Measurements from ENCODE around the gene FAM3D.

The FAM3D gene

GRCh38 chr3:58622436-58622835 lies 44.1 kb downstream of the FAM3D start:
- Histone ChIP-seq H3K79me2 (ENCODE audit: low read length) (no peaks in the 10 kb centered on the region), H4K20me1 (ENCODE audit: insufficient read depth, low read length) (no peaks in the 10 kb centered on the region), H3K9me3 (ENCODE audit: insufficient read depth, low read length) (no peaks in the 10 kb centered on the region), H3K27ac (ENCODE audit: low read length) (no peak overlapping the region), H2AFZ (ENCODE audit: low read depth, low read length) (no peak overlapping the region), H3K9ac (ENCODE audit: low read length) (no peak overlapping the region), H3K4me2 (ENCODE audit: low read length) (no peak overlapping the region), H3K27me3 (ENCODE audit: low read depth, low read length) (no peaks in the 10 kb centered on the region), H3K36me3 (replicated peaks; ENCODE audit: low read depth, low read length) (no peaks in the 10 kb centered on the region), H3K4me1 (ENCODE audit: low read length) (no peaks in the 10 kb centered on the region), H3K4me3 (ENCODE audit: low read length) (no peak overlapping the region)
- TF ChIP-seq EZH2phosphoT487 (IDR thresholded peaks at IDR 0.05; ENCODE audit: low read depth) (no peak), CTCF (IDR thresholded peaks at IDR 0.05; ENCODE audit: low read depth, low read length) (no peak)

GRCh38 chr3:58621086-58621830 lies 45.3 kb downstream of the FAM3D start:
- Histone ChIP-seq H3K36me3 (replicated peaks; ENCODE audit: low read depth, low read length) (no peaks in the 10 kb centered on the region), H3K9me3 (ENCODE audit: insufficient read depth, low read length) (no peaks in the 10 kb centered on the region), H3K4me3 (ENCODE audit: low read length) (no peak overlapping the region), H3K4me2 (ENCODE audit: low read length) (no peak overlapping the region), H3K79me2 (ENCODE audit: low read length) (no peaks in the 10 kb centered on the region), H4K20me1 (ENCODE audit: insufficient read depth, low read length) (no peaks in the 10 kb centered on the region), H2AFZ (ENCODE audit: low read depth, low read length) (no peak overlapping the region), H3K4me1 (ENCODE audit: low read length) (no peaks in the 10 kb centered on the region), H3K27me3 (ENCODE audit: low read depth, low read length) (no peaks in the 10 kb centered on the region), H3K27ac (ENCODE audit: low read length) (no peak overlapping the region), H3K9ac (ENCODE audit: low read length) (no peak overlapping the region)
- TF ChIP-seq CTCF (IDR thresholded peaks at IDR 0.05; ENCODE audit: low read depth, low read length) (no peak), EZH2phosphoT487 (IDR thresholded peaks at IDR 0.05; ENCODE audit: low read depth) (no peak)

GRCh38 chr3:58620421-58620820 lies 46.2 kb downstream of the FAM3D start:
- Histone ChIP-seq H3K27me3 (ENCODE audit: low read depth, low read length) (no peaks in the 10 kb centered on the region), H3K9me3 (ENCODE audit: insufficient read depth, low read length) (no peaks in the 10 kb centered on the region), H3K27ac (ENCODE audit: low read length) (no peak overlapping the region), H3K79me2 (ENCODE audit: low read length) (no peaks in the 10 kb centered on the region), H3K4me3 (ENCODE audit: low read length) (no peak overlapping the region), H3K4me1 (ENCODE audit: low read length) (no peaks in the 10 kb centered on the region), H3K36me3 (replicated peaks; ENCODE audit: low read depth, low read length) (no peaks in the 10 kb centered on the region), H4K20me1 (ENCODE audit: insufficient read depth, low read length) (no peaks in the 10 kb centered on the region), H3K9ac (ENCODE audit: low read length) (no peak overlapping the region), H3K4me2 (ENCODE audit: low read length) (no peak overlapping the region), H2AFZ (ENCODE audit: low read depth, low read length) (no peak overlapping the region)
- TF ChIP-seq CTCF (IDR thresholded peaks at IDR 0.05; ENCODE audit: low read depth, low read length) (no peak), EZH2phosphoT487 (IDR thresholded peaks at IDR 0.05; ENCODE audit: low read depth) (no peak)

- H3K9me3 ChIP-seq (ENCODE audit: insufficient read depth, low read length): no peaks in the 10 kb centered on the region
- H3K79me2 ChIP-seq (ENCODE audit: low read length): no peaks in the 10 kb centered on the region
- H3K27me3 ChIP-seq (ENCODE audit: low read depth, low read length): no peaks in the 10 kb centered on the region
- no peak overlapping the region for H3K4me2 ChIP-seq (ENCODE audit: low read length)
- no peak overlapping the region for H2AFZ ChIP-seq (ENCODE audit: low read depth, low read length)
- TF ChIP-seq EZH2phosphoT487 (IDR thresholded peaks at IDR 0.05; ENCODE audit: low read depth): no peak
- no peak for TF ChIP-seq CTCF (IDR thresholded peaks at IDR 0.05; ENCODE audit: low read depth, low read length)
- H3K27ac ChIP-seq (ENCODE audit: low read length): no peak overlapping the region
- no peaks in the 10 kb centered on the region for H3K4me1 ChIP-seq (ENCODE audit: low read length)
- H3K4me3 ChIP-seq (ENCODE audit: low read length): no peak overlapping the region
- no peaks in the 10 kb centered on the region for H3K36me3 ChIP-seq (replicated peaks; ENCODE audit: low read depth, low read length)
- H4K20me1 ChIP-seq (ENCODE audit: insufficient read depth, low read length): no peaks in the 10 kb centered on the region
- no peak overlapping the region for H3K9ac ChIP-seq (ENCODE audit: low read length)
Observed at GRCh38 chr3:58617338-58617761, 49.2 kb downstream of the FAM3D start.

All from OCI-LY3 (cell line).